ENCODE data around the gene FARP2.
"Not testable (repeated sequence)": the region's sequence is repeated elsewhere in the genome, so short reads cannot be mapped to it uniquely, and the experiment has no call there.

FARP2 gene

DNA sequence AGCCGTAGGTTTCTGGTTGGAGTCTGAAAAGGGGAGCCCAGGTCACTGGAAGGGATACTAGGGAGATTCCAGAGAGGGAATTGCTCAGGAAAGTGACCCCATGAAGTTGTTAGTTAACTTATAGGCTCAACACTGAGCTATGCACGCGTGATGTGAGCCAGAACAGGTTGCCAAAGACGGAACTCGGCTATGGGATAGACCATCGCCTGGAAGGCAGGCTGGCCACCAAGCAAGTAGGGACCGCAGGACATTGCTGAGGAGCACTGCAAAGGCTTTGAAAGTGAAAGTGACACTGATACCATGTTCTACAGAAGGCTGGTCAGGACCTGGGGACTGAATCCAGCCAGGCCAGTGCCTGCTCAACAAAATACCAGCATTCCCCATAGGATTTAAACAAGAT lies 7.3 kb downstream of the FARP2 start:
- no peak for DNase-seq (ENCODE audit: low read depth)
- H3K4me3 ChIP-seq (ENCODE audit: low read depth, low read length): no peak overlapping the region
- TF ChIP-seq, protein P1, sequence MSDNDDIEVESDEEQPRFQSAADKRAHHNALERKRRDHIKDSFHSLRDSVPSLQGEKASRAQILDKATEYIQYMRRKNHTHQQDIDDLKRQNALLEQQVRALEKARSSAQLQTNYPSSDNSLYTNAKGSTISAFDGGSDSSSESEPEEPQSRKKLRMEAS (IDR thresholded peaks at IDR 0.05; ENCODE audit: low read depth, low read length): no peak
- TF ChIP-seq POLR2A (IDR thresholded peaks at IDR 0.05; ENCODE audit: extremely low read depth, insufficient read length): no peak
- TF ChIP-seq, protein P2, sequence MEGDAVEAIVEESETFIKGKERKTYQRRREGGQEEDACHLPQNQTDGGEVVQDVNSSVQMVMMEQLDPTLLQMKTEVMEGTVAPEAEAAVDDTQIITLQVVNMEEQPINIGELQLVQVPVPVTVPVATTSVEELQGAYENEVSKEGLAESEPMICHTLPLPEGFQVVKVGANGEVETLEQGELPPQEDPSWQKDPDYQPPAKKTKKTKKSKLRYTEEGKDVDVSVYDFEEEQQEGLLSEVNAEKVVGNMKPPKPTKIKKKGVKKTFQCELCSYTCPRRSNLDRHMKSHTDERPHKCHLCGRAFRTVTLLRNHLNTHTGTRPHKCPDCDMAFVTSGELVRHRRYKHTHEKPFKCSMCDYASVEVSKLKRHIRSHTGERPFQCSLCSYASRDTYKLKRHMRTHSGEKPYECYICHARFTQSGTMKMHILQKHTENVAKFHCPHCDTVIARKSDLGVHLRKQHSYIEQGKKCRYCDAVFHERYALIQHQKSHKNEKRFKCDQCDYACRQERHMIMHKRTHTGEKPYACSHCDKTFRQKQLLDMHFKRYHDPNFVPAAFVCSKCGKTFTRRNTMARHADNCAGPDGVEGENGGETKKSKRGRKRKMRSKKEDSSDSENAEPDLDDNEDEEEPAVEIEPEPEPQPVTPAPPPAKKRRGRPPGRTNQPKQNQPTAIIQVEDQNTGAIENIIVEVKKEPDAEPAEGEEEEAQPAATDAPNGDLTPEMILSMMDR (IDR thresholded peaks at IDR 0.05; ENCODE audit: low read depth, low read length): no peak
- no peak for TF ChIP-seq MYC (IDR thresholded peaks at IDR 0.05; ENCODE audit: low read depth, low read length)

DNA sequence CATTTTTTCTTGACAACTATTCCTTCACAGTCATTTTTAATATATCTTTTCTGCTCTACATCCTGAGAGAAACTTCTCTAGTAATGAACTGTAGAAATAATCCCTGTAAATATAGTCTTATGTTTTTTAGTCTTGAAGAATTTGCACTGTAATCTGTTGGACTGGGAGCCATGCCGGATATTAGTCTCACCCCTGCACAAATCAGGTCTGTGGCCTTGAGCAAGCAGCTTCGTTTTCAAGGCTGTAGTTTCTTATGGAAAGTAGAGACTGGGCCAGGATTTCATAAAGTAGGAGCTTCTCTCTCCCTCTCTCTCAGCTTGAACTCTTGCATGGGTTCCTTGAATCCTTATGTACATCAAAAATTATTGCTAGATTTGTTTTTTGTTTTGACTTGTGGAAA lies 8.7 kb downstream of the FARP2 start:
- no peak overlapping the region for H3K4me3 ChIP-seq (ENCODE audit: low read depth, low read length)
- TF ChIP-seq, protein P1 (IDR thresholded peaks at IDR 0.05; ENCODE audit: low read depth, low read length): no peak
- no peak for TF ChIP-seq MYC (IDR thresholded peaks at IDR 0.05; ENCODE audit: low read depth, low read length)
- no peak for DNase-seq (ENCODE audit: low read depth)

DNA sequence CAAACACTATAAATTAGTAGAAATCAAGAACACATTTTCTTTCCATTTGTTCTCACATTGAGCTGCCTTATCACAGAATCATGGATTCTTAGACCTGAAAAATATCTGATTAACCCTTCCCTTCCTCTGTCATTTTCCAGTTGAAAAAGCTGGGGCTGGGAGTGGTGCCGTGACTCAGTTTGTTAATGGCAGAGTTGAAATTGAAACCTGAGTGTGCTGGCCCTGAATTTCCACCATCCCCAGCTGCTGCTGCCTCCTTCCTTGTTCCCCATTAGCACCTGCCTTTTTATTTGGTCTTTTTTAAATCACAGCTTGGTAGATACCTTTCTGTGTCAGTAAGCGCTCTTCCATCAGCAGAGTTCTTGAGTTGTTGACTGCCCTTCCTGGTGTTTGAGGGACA lies 10.6 kb downstream of the FARP2 start:
- TF ChIP-seq, protein P1 (IDR thresholded peaks at IDR 0.05; ENCODE audit: low read depth, low read length): no peak
- TF ChIP-seq POLR2A (IDR thresholded peaks at IDR 0.05; ENCODE audit: extremely low read depth, insufficient read length): no peak
- TF ChIP-seq, protein P2 (IDR thresholded peaks at IDR 0.05; ENCODE audit: low read depth, low read length): no peak
- no peak overlapping the region for H3K4me3 ChIP-seq (ENCODE audit: low read depth, low read length)
- no peak for DNase-seq (ENCODE audit: low read depth)

DNA sequence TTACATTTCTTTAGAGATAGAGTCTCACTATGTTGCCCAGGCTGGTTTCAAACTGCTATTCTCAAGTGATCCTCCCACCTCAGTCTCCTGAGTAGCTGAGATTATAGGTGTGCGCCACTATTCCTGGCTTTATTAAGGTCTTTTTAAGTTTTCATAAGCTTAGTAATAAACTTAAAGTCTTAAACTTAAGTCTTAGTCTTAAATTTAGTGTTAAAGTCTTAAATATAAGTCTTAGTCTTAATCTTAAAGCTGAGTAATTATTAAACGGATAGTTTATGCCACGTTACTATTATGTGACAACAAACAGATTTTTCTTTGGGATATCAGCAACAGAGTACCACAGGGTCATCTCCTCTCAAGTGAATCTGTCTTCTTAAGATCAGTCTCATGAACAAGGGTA lies 12.6 kb downstream of the FARP2 start:
- no peak for DNase-seq (ENCODE audit: low read depth)
- no peak overlapping the region for H3K4me3 ChIP-seq (ENCODE audit: low read depth, low read length)
- TF ChIP-seq, protein P1 (IDR thresholded peaks at IDR 0.05; ENCODE audit: low read depth, low read length): no peak
- TF ChIP-seq MYC (IDR thresholded peaks at IDR 0.05; ENCODE audit: low read depth, low read length) (no peak), POLR2A (IDR thresholded peaks at IDR 0.05; ENCODE audit: extremely low read depth, insufficient read length) (no peak)
- TF ChIP-seq, protein P2 (IDR thresholded peaks at IDR 0.05; ENCODE audit: low read depth, low read length): no peak

DNA sequence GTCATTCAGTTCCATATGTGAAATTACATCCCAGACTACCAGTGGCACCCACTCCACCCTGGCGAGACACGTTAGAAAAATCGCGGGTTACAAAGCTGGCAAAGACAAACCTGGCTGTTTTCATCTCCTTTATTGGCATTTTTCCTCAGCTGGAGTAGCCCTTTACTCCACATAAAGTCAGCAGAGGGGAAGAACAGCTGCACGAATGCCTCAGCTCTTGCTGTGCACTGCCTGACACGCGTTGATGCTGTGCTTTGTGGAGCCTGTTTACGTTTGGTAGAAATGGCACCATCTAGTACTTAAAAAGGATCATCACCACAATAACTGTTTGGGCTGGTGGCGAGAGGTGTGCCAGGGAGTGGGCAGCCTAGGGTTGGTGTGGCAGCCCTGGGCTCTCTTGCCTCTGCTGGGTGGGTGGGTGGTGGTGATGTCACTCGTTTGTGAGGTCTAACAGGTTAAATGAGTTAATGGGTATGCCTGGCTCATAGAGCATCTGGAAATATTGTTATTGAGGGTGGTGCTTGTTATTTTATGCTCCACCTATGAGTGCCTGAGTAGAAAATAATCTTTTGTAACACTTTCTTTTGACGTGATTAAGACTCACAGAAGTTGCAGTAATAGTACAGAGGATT lies 16.4 kb downstream of the FARP2 start:
- no peak overlapping the region for H3K4me3 ChIP-seq (ENCODE audit: low read depth, low read length)
- TF ChIP-seq MYC (IDR thresholded peaks at IDR 0.05; ENCODE audit: low read depth, low read length) (no peak), POLR2A (IDR thresholded peaks at IDR 0.05; ENCODE audit: extremely low read depth, insufficient read length) (no peak)
- TF ChIP-seq, protein P2 (IDR thresholded peaks at IDR 0.05; ENCODE audit: low read depth, low read length): no peak
- TF ChIP-seq, protein P1 (IDR thresholded peaks at IDR 0.05; ENCODE audit: low read depth, low read length): no peak
- DNase-seq (ENCODE audit: low read depth): no peak

DNA sequence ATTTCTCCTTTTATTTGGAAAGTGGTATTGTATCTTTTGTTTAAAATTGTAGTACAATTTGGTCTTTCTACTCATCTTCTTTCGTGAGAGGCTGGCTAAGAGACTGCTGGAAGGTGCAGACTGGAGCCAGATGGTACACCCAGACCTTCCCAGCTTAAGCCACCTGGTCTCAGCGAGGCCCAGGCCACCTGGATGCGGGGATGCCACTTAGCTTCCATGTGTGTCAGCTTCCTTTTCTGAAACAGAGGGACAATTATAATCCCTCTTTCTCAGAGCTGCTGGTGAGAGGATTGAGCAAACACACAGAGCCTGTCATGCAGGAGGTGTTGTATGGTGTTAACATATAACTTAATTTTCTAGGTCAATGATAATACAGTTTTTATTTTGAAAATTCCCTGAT lies 17.4 kb downstream of the FARP2 start:
- TF ChIP-seq, protein P2 (IDR thresholded peaks at IDR 0.05; ENCODE audit: low read depth, low read length): no peak
- TF ChIP-seq MYC (IDR thresholded peaks at IDR 0.05; ENCODE audit: low read depth, low read length) (no peak), POLR2A (IDR thresholded peaks at IDR 0.05; ENCODE audit: extremely low read depth, insufficient read length) (no peak)
- TF ChIP-seq, protein P1 (IDR thresholded peaks at IDR 0.05; ENCODE audit: low read depth, low read length): no peak
- H3K4me3 ChIP-seq (ENCODE audit: low read depth, low read length): no peak overlapping the region
- DNase-seq (ENCODE audit: low read depth): no peak

DNA sequence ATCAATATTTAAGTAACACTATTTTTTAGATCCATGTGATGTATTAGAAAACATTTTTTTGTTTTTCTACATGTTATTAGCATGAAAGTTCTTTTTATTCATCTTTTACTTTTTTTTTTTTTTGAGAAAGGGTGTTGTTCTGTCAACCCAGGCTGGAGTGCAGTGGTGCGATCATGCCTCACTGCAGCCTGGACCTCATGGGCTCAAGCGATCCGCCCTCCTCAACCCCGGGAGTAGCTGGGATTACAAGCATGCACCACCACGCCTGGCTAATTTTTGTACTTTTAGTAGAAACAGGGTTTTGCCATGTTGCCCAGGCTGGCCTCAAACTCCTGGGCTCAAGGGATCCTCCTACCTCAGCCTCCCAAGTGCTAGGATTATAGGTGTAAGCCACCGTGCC lies 17.8 kb downstream of the FARP2 start:
- H3K4me3 ChIP-seq (ENCODE audit: low read depth, low read length); DNase-seq (ENCODE audit: low read depth): not testable (repeated sequence)
